Heart left ventricle (tissue), 16 donors: ENCODE results near the gene JMJD7. TPM values are rescaled to one million over a fixed set of nuclear protein-coding genes. Genes with fewer than 3 reads are reported as not detected.

Source experiments
- ATAC-seq, 4 donors: fragments of 200-7000 bp; cut with Tn5 transposase; one replicate each; pipeline ENCODE4 v1.9.1; 2020 to 2022; ENCODE audit warnings: moderate library complexity in 4 of 4, mild to moderate bottlenecking in 3 of 4, moderate number of reproducible peaks in 1 of 4
- DNase-seq, 5 donors: peaks; one replicate each; pipeline ENCODE4 v3.0.0-alpha.2; 2020
- H3K27ac ChIP-seq, 12 donors: fragments of 200-600 bp; sonication (generic) in 4 of 12; one replicate each; pipeline versions ENCODE4 v1.5.0 to v1.8.0; 2016 to 2022; ENCODE audit warnings: mild to moderate bottlenecking in 2 of 12
- H3K27me3 ChIP-seq, 9 donors: fragments of 200-600 bp; sonication (generic) in 2 of 9; one replicate each; pipeline versions ENCODE4 v1.5.1 to v1.8.0; 2016 to 2022; ENCODE audit warnings: mild to moderate bottlenecking in 3 of 9
- H3K36me3 ChIP-seq, 9 donors: fragments of 200-600 bp; sonication (generic) in 2 of 9; one replicate each; pipeline versions ENCODE4 v1.5.0 to v1.8.0; 2018 to 2022; ENCODE audit warnings: mild to moderate bottlenecking in 2 of 9
- H3K4me1 ChIP-seq, 12 donors: fragments of 200-600 bp; sonication (generic) in 4 of 12; one replicate each; pipeline versions ENCODE4 v1.5.0 to v1.8.0; 2016 to 2022; ENCODE audit warnings: mild to moderate bottlenecking in 3 of 12
- H3K4me3 ChIP-seq, 12 donors: fragments of 200-600 bp; sonication (generic) in 4 of 12; one replicate each; pipeline versions ENCODE4 v1.5.0 to v1.8.0; 2017 to 2022; ENCODE audit warnings: mild to moderate bottlenecking in 9 of 12, moderate library complexity in 4 of 12
- H3K9me3 ChIP-seq, 12 donors: fragments of 200-600 bp; sonication (generic) in 4 of 12; one replicate each; pipeline versions ENCODE4 v1.5.0 to v1.8.0; 2016 to 2022; ENCODE audit warnings: mild to moderate bottlenecking in 1 of 12
- POLR2A ChIP-seq, 2 donors: fragments of 450-650 bp; IDR thresholded peaks; one replicate each; pipeline ENCODE4 v1.6.1; 2017; ENCODE audit warnings: antibody characterized with exemption in 2 of 2, mild to moderate bottlenecking in 2 of 2, moderate library complexity in 2 of 2
- WGBS, 4 donors: extraction: QIAGEN DNeasy Blood & Tissue Kit in 2 of 4; methylation state at CpG; one replicate each; pipeline versions ENCODE4 v1.1.5 to v1.1.7; 2013 to 2018; 5-methylcytosine and 5-hydroxymethylcytosine counted together
- intact Hi-C, 10 donors: fragments of 100-400 bp; cut with DNase I; formaldehyde crosslinking; loops; one replicate each; pipeline versions ENCODE4 v1.11.1 to v1.14.2; 2022
- polyA plus RNA-seq, 2 donors: library from polyadenylated mRNA; stranded (reverse); fragments of 200-250 nt; gene quantifications; one replicate each; pipeline ENCODE4 v1.2.3, GENCODE V29; 2013
- total RNA-seq, 9 donors: library from RNA; depleted of rRNA in 2 of 9; stranded (reverse); fragments of >200 nt in 2 of 9; fragmentation: NEBNext Ultra II Directional in 3 of 9; extraction: Animal tissue kit (Norgen Biotek cat#: 25700) in 3 of 9; gene quantifications; one replicate each; pipeline versions ENCODE4 v1.1.0 to v1.2.4, GENCODE V29; 2016 to 2023
- TF ChIP-seq, protein P1 (sequence below), 12 donors: fragments of 200-600 bp; sonication (generic) in 4 of 12; IDR thresholded peaks; one replicate each; pipeline versions ENCODE4 v1.5.0 to v1.8.0; 2018 to 2022; ENCODE audit warnings: antibody characterized with exemption in 12 of 12, mild to moderate bottlenecking in 5 of 12
- donor health status: ischemic (EF 13 %, LVEDD 7.1; RV severe dilation, severe dysfunction).
- donor health status: healthy with polysubstance abuse.
- donor health status: DM: no; HTN: yes; CAD: no.
- donor health status: DM: no; HTN: no; CAD: no.
- donor health status: ischemic (EF 25% LVEDD 6.9; RV normal size, moderate dysfunction).
- donor health status: ischemic (EF 25% LVEDD 5.7; RV mildly dilated, moderate dysfunction).
- donor health status: healthy.
- donor health status: DM: yes; HTN: yes; CAD: no.
- donor health status: ischemic (EF 35%, LVEDD 5.7; RV mildly dilated, moderate dysfunction).
- donor health status: nonischemic (EF 11% LVEDD 7.7; RV severe dilation, severe dysfunction).
- donor health status: DM: yes; HTN: yes; CAD: no.
- donor health status: PGD.
- donor health status: ischemic (EF 29% LVEDD 5.4; RV normal size, mild dysfunction).
- donor health status: nonischemic (EF 23%, LVEDD 6.1; RV moderate dilation, normal function).

Gene JMJD7
- total and polyA plus RNA-seq, 11 donors, result 5.4 to 20.6 (median 11.8) TPM

DNA sequence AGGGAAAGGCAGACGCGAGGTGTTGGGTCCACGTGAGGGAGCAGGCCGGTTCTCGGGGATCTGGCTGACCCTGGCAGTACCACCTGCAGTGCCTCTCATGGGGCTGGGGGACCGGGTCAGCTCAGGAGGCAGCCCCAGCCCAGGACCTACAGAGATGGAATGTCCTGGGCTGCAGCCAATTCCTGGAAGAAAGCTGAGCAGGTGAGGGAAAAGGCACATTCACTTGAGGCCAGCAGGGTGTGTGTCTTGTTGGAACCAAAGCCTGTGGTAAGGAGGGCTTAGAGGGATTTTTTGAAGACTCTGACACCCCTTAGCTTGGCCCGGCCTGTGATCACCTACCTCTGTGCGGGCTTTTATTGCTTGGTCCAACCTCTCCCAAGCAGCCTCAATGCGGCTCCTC is 26.6 kb downstream of the JMJD7 start:
- no peak overlapping the region for H3K4me3 ChIP-seq
- peaks cover 0 to 4% (median 0%) of the 10 kb centered on the region in 9 donors for H3K27me3 ChIP-seq
- no peaks in the 10 kb centered on the region for H3K9me3 ChIP-seq
- H3K4me1 ChIP-seq, result no peaks in the 10 kb centered on the region
- H3K36me3 ChIP-seq, result no peaks in the 10 kb centered on the region
- DNase-seq, result no peak
- TF ChIP-seq, protein P1, sequence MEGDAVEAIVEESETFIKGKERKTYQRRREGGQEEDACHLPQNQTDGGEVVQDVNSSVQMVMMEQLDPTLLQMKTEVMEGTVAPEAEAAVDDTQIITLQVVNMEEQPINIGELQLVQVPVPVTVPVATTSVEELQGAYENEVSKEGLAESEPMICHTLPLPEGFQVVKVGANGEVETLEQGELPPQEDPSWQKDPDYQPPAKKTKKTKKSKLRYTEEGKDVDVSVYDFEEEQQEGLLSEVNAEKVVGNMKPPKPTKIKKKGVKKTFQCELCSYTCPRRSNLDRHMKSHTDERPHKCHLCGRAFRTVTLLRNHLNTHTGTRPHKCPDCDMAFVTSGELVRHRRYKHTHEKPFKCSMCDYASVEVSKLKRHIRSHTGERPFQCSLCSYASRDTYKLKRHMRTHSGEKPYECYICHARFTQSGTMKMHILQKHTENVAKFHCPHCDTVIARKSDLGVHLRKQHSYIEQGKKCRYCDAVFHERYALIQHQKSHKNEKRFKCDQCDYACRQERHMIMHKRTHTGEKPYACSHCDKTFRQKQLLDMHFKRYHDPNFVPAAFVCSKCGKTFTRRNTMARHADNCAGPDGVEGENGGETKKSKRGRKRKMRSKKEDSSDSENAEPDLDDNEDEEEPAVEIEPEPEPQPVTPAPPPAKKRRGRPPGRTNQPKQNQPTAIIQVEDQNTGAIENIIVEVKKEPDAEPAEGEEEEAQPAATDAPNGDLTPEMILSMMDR (IDR thresholded peaks at IDR 0.05), result no peak
- TF ChIP-seq POLR2A (IDR thresholded peaks at IDR 0.05), result no peak
- no peak overlapping the region for H3K27ac ChIP-seq
- 89 to 96% (median 95%) methylated on average over 8 to 9 of the region's 9 CpGs for WGBS, 4 donors
- ATAC-seq, result no peak
- intact Hi-C loops, result no loop called here

- peaks cover 0 to 4% (median 0%) of the 10 kb centered on the region in 9 donors for H3K27me3 ChIP-seq
- H3K9me3 ChIP-seq, result no peaks in the 10 kb centered on the region
- no peak for DNase-seq
- no peak overlapping the region for H3K4me3 ChIP-seq
- TF ChIP-seq, protein P1 (IDR thresholded peaks at IDR 0.05), result no peak
- TF ChIP-seq POLR2A (IDR thresholded peaks at IDR 0.05), result no peak
- intact Hi-C loops, result no loop called here
- no peak for ATAC-seq
- no peaks in the 10 kb centered on the region for H3K4me1 ChIP-seq
- H3K36me3 ChIP-seq, result no peaks in the 10 kb centered on the region
- no peak overlapping the region for H3K27ac ChIP-seq
- WGBS, 4 donors, result 83 to 88% (median 85%) methylated on average over 17 to 30 of the region's 30 CpGs
Observed at GRCh38 chr15:41855261-41855961, 27.5 kb downstream of the JMJD7 start.

- no peak overlapping the region for H3K27ac ChIP-seq
- WGBS, 4 donors, result 89 to 95% (median 92%) methylated on average over 17 of the region's 17 CpGs
- TF ChIP-seq POLR2A (IDR thresholded peaks at IDR 0.05), result no peak
- TF ChIP-seq, protein P1 (IDR thresholded peaks at IDR 0.05), result no peak
- intact Hi-C loops, result no loop called here
- ATAC-seq (no peak), DNase-seq (no peak)
- H3K27me3 ChIP-seq, result peaks cover 0 to 4% (median 0%) of the 10 kb centered on the region in 9 donors
- H3K36me3 ChIP-seq, result no peaks in the 10 kb centered on the region
- no peaks in the 10 kb centered on the region for H3K9me3 ChIP-seq
- H3K4me1 ChIP-seq, result no peaks in the 10 kb centered on the region
- H3K4me3 ChIP-seq, result no peak overlapping the region
Observed at GRCh38 chr15:41856262-41856661, 28.4 kb downstream of the JMJD7 start.

- H3K36me3 ChIP-seq, result no peaks in the 10 kb centered on the region
- H3K9me3 ChIP-seq, result no peaks in the 10 kb centered on the region
- H3K27me3 ChIP-seq, result peaks cover 0 to 4% (median 0%) of the 10 kb centered on the region in 9 donors
- no peak overlapping the region for H3K4me3 ChIP-seq
- 88 to 96% (median 96%) methylated on average over 12 of the region's 12 CpGs for WGBS, 4 donors
- DNase-seq (no peak), ATAC-seq (no peak)
- intact Hi-C loops, result no loop called here
- TF ChIP-seq, protein P1 (IDR thresholded peaks at IDR 0.05), result no peak
- no peak for TF ChIP-seq POLR2A (IDR thresholded peaks at IDR 0.05)
- no peaks in the 10 kb centered on the region for H3K4me1 ChIP-seq
- no peak overlapping the region for H3K27ac ChIP-seq
Observed at GRCh38 chr15:41856716-41857115, 28.8 kb downstream of the JMJD7 start.
